WTC11 (cell line): Measurements from ENCODE around the gene CARD6. TPM values are rescaled to one million over a fixed set of nuclear protein-coding genes. Genes with fewer than 3 reads are reported as not detected.

Experiments used
- ATF1 ChIP-seq: sonication (generic); formaldehyde crosslinking; IDR thresholded peaks from 2 replicates; pipeline ENCODE4 v1.8.1; 2023; ENCODE audit warnings: mild to moderate bottlenecking, moderate library complexity, missing genetic modification reagents
- CREB1 ChIP-seq: sonication (generic); formaldehyde crosslinking; IDR thresholded peaks from 2 replicates; pipeline ENCODE4 v1.8.0; 2023; ENCODE audit warnings: mild to moderate bottlenecking, missing genetic modification reagents
- CREM ChIP-seq: sonication (generic); formaldehyde crosslinking; IDR thresholded peaks from 2 replicates; pipeline ENCODE4 v1.8.1; 2022; ENCODE audit warnings: mild to moderate bottlenecking, missing genetic modification reagents, moderate library complexity
- ESRRA ChIP-seq: sonication (generic); formaldehyde crosslinking; IDR thresholded peaks from 2 replicates; pipeline ENCODE4 v1.8.1; 2022; ENCODE audit warnings: mild to moderate bottlenecking, missing genetic modification reagents, borderline replicate concordance
- ETV6 ChIP-seq: sonication (generic); formaldehyde crosslinking; IDR thresholded peaks from 2 replicates; pipeline ENCODE4 v1.8.1; 2022; ENCODE audit warnings: mild to moderate bottlenecking, missing genetic modification reagents
- FOXJ3 ChIP-seq: sonication (generic); formaldehyde crosslinking; IDR thresholded peaks from 2 replicates; pipeline ENCODE4 v1.9.0; 2021; ENCODE audit warnings: missing genetic modification reagents, mild to moderate bottlenecking, borderline replicate concordance
- GRHL2 ChIP-seq: fragments of 250-450 bp; sonication (Bioruptor Pico); IDR thresholded peaks from 2 replicates; pipeline ENCODE4 v1.8.0; 2022; ENCODE audit warnings: mild to moderate bottlenecking, moderate library complexity; ENCODE audit not compliant: insufficient replicate concordance, severe bottlenecking
- GTF2I ChIP-seq: fragments of 250-450 bp; sonication (Bioruptor Pico); conservative IDR thresholded peaks from 2 replicates; pipeline ENCODE4 v1.4.0; 2021; ENCODE audit warnings: mild to moderate bottlenecking
- HMGA2 ChIP-seq: fragments of 250-450 bp; sonication (Bioruptor Pico); IDR thresholded peaks from 2 replicates; pipeline ENCODE4 v1.4.0; 2021; ENCODE audit warnings: mild to moderate bottlenecking, moderate library complexity
- NFE2L1 ChIP-seq: sonication (generic); formaldehyde crosslinking; IDR thresholded peaks from 2 replicates; pipeline ENCODE4 v1.8.1; 2023; ENCODE audit warnings: missing genetic modification reagents
- PRRX2 ChIP-seq: fragments of 250-450 bp; sonication (Bioruptor Pico); IDR thresholded peaks from 2 replicates; pipeline ENCODE4 v1.8.0; 2021; ENCODE audit warnings: mild to moderate bottlenecking
- SMAD4 ChIP-seq: sonication (generic); formaldehyde crosslinking; IDR thresholded peaks from 2 replicates; pipeline ENCODE4 v1.8.0; 2022; ENCODE audit warnings: mild to moderate bottlenecking, missing genetic modification reagents
- SOX15 ChIP-seq: fragments of 250-450 bp; sonication (Bioruptor Pico); IDR thresholded peaks from 2 replicates; pipeline ENCODE4 v1.9.0; 2021; ENCODE audit warnings: mild to moderate bottlenecking
- TCF7 ChIP-seq: sonication (generic); formaldehyde crosslinking; IDR thresholded peaks from 2 replicates; pipeline ENCODE4 v1.8.0; 2022; ENCODE audit warnings: mild to moderate bottlenecking, low read depth, missing genetic modification reagents, moderate library complexity
- TEAD1 ChIP-seq: sonication (generic); formaldehyde crosslinking; IDR thresholded peaks from 2 replicates; pipeline ENCODE4 v1.8.0; 2022; ENCODE audit warnings: mild to moderate bottlenecking, missing genetic modification reagents
- ZNF317 ChIP-seq: sonication (generic); formaldehyde crosslinking; IDR thresholded peaks from 2 replicates; pipeline ENCODE4 v1.8.1; 2023; ENCODE audit warnings: low read depth, mild to moderate bottlenecking, moderate library complexity, missing genetic modification reagents, borderline replicate concordance
- ZNF671 ChIP-seq: fragments of 250-450 bp; sonication (Bioruptor Pico); IDR thresholded peaks from 2 replicates; pipeline ENCODE4 v1.8.0; 2021; ENCODE audit warnings: mild to moderate bottlenecking
- total RNA-seq: library from RNA; stranded (reverse); gene quantifications from 3 replicates; pipeline ENCODE4 v1.2.3, GENCODE V29; 2021
- TF ChIP-seq, protein P1 (sequence below): sonication (generic); formaldehyde crosslinking; IDR thresholded peaks from 2 replicates; pipeline ENCODE4 v1.8.1; 2023; ENCODE audit warnings: mild to moderate bottlenecking, missing genetic modification reagents
- TF ChIP-seq, protein P2 (sequence below): sonication (generic); formaldehyde crosslinking; IDR thresholded peaks from 2 replicates; pipeline ENCODE4 v1.8.0; 2023; ENCODE audit warnings: missing genetic modification reagents, mild to moderate bottlenecking, borderline replicate concordance
- TF ChIP-seq, protein P3 (sequence below): sonication (generic); formaldehyde crosslinking; IDR thresholded peaks from 2 replicates; pipeline ENCODE4 v1.8.1; 2022; ENCODE audit warnings: mild to moderate bottlenecking, moderate library complexity, missing genetic modification reagents
- TF ChIP-seq, protein P4 (sequence below): sonication (generic); formaldehyde crosslinking; IDR thresholded peaks from 2 replicates; pipeline ENCODE4 v1.8.1; 2022; ENCODE audit warnings: mild to moderate bottlenecking, missing genetic modification reagents, moderate library complexity, borderline replicate concordance
- TF ChIP-seq, protein P5 (sequence below): fragments of 250-450 bp; sonication (Bioruptor Pico); IDR thresholded peaks from 2 replicates; pipeline ENCODE4 v1.9.0; 2021; ENCODE audit warnings: moderate library complexity, mild to moderate bottlenecking, inconsistent platforms, borderline replicate concordance
- TF ChIP-seq, protein P6 (sequence below): sonication (generic); formaldehyde crosslinking; IDR thresholded peaks from 2 replicates; pipeline ENCODE4 v1.8.1; 2022; ENCODE audit warnings: missing genetic modification reagents, borderline replicate concordance
- TF ChIP-seq, protein P7 (sequence below): fragments of 250-450 bp; sonication (Bioruptor Pico); IDR thresholded peaks from 2 replicates; pipeline ENCODE4 v1.9.0; 2021; ENCODE audit warnings: mild to moderate bottlenecking
- TF ChIP-seq, protein P8 (sequence below): fragments of 250-450 bp; sonication (Bioruptor Pico); IDR thresholded peaks from 2 replicates; pipeline ENCODE4 v1.8.0; 2021; ENCODE audit warnings: mild to moderate bottlenecking

The CARD6 gene
- total RNA-seq, 1 experiment from 2014 or later, result 0.24 TPM

DNA sequence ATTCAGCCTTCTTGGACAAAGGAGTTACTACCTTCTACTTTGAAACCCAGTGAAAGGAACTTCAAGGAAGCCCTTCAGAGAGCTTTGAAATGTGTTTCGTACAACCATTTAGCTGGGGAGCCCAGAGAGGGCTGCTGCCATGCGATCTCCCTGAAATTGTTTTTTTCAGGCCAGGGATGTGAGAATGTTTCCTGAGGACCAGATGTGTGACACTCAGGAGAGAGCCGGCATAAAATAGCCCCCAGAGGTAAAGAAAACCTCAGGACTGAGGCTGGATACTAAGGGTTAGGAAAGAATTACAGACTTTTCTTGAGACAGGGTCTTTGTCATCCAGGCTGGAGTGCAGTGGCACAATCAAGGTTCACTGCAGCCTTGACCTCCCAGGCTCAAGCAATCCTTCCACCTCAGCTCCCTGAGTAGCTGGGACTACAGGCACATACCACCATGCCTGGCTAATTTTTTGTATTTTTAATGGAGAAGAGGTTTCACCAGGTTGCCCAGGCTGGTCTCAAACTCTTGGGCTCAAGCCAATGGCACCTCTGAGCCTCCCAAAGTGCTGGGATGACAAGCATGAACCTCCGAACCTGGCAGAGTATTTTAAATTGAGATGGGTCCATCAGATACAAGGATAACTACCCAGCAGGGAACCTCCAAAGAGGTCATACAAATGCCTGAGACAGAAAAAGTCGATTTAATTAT is 14.5 kb upstream of the CARD6 start (continued):
- TF ChIP-seq, protein P1, sequence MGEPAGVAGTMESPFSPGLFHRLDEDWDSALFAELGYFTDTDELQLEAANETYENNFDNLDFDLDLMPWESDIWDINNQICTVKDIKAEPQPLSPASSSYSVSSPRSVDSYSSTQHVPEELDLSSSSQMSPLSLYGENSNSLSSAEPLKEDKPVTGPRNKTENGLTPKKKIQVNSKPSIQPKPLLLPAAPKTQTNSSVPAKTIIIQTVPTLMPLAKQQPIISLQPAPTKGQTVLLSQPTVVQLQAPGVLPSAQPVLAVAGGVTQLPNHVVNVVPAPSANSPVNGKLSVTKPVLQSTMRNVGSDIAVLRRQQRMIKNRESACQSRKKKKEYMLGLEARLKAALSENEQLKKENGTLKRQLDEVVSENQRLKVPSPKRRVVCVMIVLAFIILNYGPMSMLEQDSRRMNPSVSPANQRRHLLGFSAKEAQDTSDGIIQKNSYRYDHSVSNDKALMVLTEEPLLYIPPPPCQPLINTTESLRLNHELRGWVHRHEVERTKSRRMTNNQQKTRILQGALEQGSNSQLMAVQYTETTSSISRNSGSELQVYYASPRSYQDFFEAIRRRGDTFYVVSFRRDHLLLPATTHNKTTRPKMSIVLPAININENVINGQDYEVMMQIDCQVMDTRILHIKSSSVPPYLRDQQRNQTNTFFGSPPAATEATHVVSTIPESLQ (CRISPR knock-in tag), result no peak
- TF ChIP-seq ZNF671 (CRISPR knock-in tag) (peak; percentile 86), GRHL2 (CRISPR knock-in tag) (no peak), SMAD4 (CRISPR knock-in tag) (no peak), TEAD1 (no peak), NFE2L1 (CRISPR knock-in tag) (no peak), PRRX2 (CRISPR knock-in tag) (peak; percentile 86; the same call in 1 of the 2 replicates), CREB1 (CRISPR knock-in tag) (no peak), ZNF317 (CRISPR knock-in tag) (no peak), ESRRA (no peak), GTF2I (CRISPR knock-in tag) (no peak), TCF7 (CRISPR knock-in tag) (no peak), ETV6 (CRISPR knock-in tag) (no peak), HMGA2 (CRISPR knock-in tag) (no peak), SOX15 (no peak), FOXJ3 (CRISPR knock-in tag) (no peak), ATF1 (CRISPR knock-in tag) (no peak), CREM (CRISPR knock-in tag) (no peak)
- TF ChIP-seq, protein P2, sequence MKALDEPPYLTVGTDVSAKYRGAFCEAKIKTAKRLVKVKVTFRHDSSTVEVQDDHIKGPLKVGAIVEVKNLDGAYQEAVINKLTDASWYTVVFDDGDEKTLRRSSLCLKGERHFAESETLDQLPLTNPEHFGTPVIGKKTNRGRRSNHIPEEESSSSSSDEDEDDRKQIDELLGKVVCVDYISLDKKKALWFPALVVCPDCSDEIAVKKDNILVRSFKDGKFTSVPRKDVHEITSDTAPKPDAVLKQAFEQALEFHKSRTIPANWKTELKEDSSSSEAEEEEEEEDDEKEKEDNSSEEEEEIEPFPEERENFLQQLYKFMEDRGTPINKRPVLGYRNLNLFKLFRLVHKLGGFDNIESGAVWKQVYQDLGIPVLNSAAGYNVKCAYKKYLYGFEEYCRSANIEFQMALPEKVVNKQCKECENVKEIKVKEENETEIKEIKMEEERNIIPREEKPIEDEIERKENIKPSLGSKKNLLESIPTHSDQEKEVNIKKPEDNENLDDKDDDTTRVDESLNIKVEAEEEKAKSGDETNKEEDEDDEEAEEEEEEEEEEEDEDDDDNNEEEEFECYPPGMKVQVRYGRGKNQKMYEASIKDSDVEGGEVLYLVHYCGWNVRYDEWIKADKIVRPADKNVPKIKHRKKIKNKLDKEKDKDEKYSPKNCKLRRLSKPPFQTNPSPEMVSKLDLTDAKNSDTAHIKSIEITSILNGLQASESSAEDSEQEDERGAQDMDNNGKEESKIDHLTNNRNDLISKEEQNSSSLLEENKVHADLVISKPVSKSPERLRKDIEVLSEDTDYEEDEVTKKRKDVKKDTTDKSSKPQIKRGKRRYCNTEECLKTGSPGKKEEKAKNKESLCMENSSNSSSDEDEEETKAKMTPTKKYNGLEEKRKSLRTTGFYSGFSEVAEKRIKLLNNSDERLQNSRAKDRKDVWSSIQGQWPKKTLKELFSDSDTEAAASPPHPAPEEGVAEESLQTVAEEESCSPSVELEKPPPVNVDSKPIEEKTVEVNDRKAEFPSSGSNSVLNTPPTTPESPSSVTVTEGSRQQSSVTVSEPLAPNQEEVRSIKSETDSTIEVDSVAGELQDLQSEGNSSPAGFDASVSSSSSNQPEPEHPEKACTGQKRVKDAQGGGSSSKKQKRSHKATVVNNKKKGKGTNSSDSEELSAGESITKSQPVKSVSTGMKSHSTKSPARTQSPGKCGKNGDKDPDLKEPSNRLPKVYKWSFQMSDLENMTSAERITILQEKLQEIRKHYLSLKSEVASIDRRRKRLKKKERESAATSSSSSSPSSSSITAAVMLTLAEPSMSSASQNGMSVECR (CRISPR knock-in tag), result no peak
- TF ChIP-seq, protein P3, sequence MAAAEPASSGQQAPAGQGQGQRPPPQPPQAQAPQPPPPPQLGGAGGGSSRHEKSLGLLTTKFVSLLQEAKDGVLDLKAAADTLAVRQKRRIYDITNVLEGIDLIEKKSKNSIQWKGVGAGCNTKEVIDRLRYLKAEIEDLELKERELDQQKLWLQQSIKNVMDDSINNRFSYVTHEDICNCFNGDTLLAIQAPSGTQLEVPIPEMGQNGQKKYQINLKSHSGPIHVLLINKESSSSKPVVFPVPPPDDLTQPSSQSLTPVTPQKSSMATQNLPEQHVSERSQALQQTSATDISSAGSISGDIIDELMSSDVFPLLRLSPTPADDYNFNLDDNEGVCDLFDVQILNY (CRISPR knock-in tag), result no peak
- TF ChIP-seq, protein P4, sequence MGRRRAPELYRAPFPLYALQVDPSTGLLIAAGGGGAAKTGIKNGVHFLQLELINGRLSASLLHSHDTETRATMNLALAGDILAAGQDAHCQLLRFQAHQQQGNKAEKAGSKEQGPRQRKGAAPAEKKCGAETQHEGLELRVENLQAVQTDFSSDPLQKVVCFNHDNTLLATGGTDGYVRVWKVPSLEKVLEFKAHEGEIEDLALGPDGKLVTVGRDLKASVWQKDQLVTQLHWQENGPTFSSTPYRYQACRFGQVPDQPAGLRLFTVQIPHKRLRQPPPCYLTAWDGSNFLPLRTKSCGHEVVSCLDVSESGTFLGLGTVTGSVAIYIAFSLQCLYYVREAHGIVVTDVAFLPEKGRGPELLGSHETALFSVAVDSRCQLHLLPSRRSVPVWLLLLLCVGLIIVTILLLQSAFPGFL, result no peak
- TF ChIP-seq, protein P5, sequence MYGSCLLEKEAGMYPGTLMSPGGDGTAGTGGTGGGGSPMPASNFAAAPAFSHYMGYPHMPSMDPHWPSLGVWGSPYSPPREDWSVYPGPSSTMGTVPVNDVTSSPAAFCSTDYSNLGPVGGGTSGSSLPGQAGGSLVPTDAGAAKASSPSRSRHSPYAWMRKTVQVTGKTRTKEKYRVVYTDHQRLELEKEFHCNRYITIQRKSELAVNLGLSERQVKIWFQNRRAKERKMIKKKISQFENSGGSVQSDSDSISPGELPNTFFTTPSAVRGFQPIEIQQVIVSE (CRISPR knock-in tag), result no peak
- TF ChIP-seq, protein P6, sequence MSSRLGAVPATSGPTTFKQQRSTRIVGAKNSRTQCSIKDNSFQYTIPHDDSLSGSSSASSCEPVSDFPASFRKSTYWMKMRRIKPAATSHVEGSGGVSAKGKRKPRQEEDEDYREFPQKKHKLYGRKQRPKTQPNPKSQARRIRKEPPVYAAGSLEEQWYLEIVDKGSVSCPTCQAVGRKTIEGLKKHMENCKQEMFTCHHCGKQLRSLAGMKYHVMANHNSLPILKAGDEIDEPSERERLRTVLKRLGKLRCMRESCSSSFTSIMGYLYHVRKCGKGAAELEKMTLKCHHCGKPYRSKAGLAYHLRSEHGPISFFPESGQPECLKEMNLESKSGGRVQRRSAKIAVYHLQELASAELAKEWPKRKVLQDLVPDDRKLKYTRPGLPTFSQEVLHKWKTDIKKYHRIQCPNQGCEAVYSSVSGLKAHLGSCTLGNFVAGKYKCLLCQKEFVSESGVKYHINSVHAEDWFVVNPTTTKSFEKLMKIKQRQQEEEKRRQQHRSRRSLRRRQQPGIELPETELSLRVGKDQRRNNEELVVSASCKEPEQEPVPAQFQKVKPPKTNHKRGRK (CRISPR knock-in tag), result no peak
- TF ChIP-seq, protein P7, sequence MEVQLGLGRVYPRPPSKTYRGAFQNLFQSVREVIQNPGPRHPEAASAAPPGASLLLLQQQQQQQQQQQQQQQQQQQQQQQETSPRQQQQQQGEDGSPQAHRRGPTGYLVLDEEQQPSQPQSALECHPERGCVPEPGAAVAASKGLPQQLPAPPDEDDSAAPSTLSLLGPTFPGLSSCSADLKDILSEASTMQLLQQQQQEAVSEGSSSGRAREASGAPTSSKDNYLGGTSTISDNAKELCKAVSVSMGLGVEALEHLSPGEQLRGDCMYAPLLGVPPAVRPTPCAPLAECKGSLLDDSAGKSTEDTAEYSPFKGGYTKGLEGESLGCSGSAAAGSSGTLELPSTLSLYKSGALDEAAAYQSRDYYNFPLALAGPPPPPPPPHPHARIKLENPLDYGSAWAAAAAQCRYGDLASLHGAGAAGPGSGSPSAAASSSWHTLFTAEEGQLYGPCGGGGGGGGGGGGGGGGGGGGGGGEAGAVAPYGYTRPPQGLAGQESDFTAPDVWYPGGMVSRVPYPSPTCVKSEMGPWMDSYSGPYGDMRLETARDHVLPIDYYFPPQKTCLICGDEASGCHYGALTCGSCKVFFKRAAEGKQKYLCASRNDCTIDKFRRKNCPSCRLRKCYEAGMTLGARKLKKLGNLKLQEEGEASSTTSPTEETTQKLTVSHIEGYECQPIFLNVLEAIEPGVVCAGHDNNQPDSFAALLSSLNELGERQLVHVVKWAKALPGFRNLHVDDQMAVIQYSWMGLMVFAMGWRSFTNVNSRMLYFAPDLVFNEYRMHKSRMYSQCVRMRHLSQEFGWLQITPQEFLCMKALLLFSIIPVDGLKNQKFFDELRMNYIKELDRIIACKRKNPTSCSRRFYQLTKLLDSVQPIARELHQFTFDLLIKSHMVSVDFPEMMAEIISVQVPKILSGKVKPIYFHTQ, result peak; percentile 79; the same call in 1 of the 2 replicates
- TF ChIP-seq, protein P8, sequence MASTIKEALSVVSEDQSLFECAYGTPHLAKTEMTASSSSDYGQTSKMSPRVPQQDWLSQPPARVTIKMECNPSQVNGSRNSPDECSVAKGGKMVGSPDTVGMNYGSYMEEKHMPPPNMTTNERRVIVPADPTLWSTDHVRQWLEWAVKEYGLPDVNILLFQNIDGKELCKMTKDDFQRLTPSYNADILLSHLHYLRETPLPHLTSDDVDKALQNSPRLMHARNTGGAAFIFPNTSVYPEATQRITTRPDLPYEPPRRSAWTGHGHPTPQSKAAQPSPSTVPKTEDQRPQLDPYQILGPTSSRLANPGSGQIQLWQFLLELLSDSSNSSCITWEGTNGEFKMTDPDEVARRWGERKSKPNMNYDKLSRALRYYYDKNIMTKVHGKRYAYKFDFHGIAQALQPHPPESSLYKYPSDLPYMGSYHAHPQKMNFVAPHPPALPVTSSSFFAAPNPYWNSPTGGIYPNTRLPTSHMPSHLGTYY (CRISPR knock-in tag), result no peak; the same call in 1 of the 2 replicates
